T-helper 1 cell treated with Interleukin-12 subunit alpha and Interleukin-12 subunit beta and Interleukin-4 antibody, amounts not matched to agents 30 ng/mL and 1 ng/mL, for 36 hours (primary cell): Measurements from ENCODE around the gene PDE1C. TPM values are rescaled to one million over a fixed set of nuclear protein-coding genes. Genes with fewer than 3 reads are reported as not detected.

Source experiments
- intact Hi-C: fragments of 100-400 bp; cut with micrococcal nuclease; formaldehyde crosslinking; loops from one replicate; pipeline ENCODE4 v1.15.1; 2024
- total RNA-seq: library from RNA; stranded (reverse); gene quantifications from 2 replicates; pipeline ENCODE4 v1.2.3, GENCODE V29; 2022

The PDE1C gene
- total RNA-seq, 1 donor from 2014 or later: not detected

- intact Hi-C loops: no loop called here
Observed at GRCh38 chr7:31997423-31997822, 72.8 kb downstream of the PDE1C start.

GRCh38 chr7:31995134-31995533 lies 75.1 kb downstream of the PDE1C start:
- intact Hi-C loops: no loop called here

DNA sequence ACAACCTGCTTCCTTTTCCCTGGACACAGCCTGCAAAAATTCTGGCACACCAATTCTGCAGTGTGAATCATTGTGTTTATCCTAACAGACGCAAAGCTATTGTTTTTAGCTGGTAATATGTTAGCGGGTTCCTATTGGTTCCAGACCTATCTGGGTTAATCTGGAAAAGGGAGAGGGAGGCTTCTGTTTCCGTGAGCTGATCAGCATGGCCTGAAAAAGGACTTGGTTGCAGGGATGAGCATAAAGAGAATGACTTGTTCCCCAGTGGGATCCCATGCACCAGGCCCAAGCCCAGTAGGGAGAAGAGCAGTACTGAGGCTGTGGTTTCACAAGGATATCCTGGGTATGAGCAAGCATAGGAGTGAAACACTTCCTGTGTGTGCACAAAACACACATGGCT lies 78.4 kb downstream of the PDE1C start:
- intact Hi-C loops: no loop called here

DNA sequence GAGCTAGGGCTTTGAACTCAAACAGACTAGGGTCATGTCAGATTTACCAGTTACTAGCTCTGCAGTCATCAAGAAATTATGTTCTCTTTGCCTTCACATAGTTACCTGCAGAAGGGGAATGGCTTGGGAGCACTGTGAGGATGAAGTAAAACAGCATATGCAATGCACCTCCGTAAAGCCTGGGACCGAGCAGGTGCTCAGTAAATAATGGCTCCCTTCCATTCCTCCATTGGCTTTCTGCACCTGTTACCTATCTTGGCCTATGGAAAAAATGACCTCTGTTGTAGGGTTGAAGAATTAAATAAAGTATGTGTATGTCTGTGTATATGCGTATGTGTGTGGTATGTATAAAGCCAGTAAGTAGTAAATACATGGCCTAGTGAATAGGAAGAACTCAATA lies 78.8 kb downstream of the PDE1C start:
- intact Hi-C loops: no loop called here

- intact Hi-C loops: no loop called here
Observed at GRCh38 chr7:31986878-31987518, 83.2 kb downstream of the PDE1C start.

- intact Hi-C loops: no loop called here
Observed at GRCh38 chr7:31982962-31983361, 87.2 kb downstream of the PDE1C start.

- intact Hi-C loops: no loop called here
Observed at GRCh38 chr7:31981874-31982390, 88.3 kb downstream of the PDE1C start.

GRCh38 chr7:31979690-31980330 lies 90.4 kb downstream of the PDE1C start:
- intact Hi-C loops: no loop called here

DNA sequence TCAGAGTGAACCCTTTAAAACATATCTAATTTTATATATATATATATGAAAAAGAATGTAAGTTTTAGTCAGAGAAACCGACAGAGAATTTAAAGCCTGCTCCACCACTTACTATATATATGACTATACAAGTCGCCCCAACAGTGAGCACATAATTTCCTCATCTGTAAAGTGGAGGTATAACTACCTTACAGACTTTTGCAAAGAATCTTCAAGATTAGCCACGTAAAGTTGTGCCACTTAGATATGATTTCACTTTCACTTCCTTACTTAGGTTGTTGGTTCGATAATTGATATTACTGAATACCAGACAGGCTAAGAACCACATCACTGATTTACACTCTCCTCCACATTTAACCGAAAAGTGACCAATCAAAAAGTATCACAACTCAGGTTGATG lies 94.7 kb downstream of the PDE1C start:
- intact Hi-C loops: no loop called here

DNA sequence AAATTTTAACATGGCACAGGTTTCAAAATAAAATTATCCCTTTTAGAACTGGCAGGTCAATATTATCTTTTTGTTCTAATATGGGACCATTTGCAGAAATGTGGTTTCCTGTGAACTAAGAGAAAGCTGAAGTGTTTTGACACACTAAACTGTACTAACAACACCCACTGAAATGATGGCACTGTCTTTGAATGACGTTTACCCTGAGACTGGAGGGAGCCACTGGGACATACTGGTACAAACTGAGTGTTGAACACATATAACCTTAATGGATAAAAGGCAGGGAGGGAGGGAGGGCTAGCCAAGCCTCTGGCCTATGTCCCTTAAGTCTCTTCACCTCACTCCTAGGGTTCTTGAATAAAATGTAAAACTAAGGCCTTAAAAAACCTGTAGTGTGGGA lies 95.9 kb downstream of the PDE1C start:
- intact Hi-C loops: no loop called here

DNA sequence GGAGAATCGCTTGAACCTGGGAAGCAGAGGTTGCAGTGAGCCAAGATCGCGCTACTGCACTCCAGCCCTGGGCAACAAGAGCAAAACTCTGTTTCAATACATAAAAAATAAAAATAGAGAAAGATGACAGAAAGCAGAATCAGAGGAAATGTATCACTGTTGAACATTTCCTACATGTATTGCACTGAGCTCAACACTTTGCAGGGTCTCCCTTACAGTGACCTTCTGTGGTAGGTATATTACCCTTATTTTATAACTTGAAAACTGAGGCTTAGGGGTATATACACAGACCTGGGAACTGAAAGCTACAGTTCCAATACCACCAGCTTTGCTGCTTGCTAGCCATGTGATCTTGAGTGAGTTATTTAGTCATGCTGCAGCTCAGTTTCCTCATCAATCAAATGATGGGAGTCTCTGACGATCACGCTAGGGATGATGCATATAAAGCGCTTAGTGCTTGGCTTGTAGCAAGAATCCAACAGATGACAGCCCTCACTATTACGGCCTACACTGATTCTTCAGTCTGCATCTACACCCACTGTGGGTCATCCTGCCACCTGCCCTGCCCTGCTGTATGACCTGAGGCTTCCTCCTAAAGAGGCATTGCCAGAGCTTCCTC lies 99.0 kb downstream of the PDE1C start:
- intact Hi-C loops: no loop called here

- intact Hi-C loops: no loop called here
Observed at GRCh38 chr7:31970501-31970900, 99.7 kb downstream of the PDE1C start.

DNA sequence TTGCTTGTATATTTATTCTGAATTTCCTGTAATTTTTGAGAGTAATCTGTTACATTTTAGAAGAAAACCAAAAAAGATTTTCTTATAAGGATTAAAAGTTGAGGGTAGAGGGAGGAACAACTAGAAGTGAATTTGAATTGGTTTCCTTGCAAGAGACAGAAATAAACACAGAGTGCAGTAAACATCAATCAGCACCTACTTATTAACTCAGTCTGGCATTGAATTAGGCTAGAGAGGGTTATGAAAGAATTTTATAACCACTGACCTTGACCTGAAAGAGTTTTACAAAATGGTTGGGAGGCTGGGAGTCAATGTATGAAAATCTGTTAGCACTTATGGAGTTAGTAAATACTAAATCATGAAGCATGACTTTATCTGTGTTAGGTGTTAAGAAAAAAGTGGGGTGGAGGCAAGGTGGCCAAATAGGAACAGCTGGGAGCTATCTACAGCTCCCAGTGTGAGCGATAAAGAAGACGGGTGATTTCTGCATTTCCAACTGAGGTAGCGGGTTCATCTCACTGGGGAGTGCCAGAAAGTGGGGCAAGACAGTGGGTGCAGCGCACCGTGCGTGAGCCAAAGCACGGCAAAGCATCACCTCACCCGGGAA lies 106.5 kb downstream of the PDE1C start:
- intact Hi-C loops: no loop called here

- intact Hi-C loops: no loop called here
Observed at GRCh38 chr7:31962246-31962645, 108.0 kb downstream of the PDE1C start.

- intact Hi-C loops: no loop called here
Observed at GRCh38 chr7:31958226-31958625, 112.0 kb downstream of the PDE1C start.

- intact Hi-C loops: no loop called here
Observed at GRCh38 chr7:31957756-31958155, 112.5 kb downstream of the PDE1C start.

DNA sequence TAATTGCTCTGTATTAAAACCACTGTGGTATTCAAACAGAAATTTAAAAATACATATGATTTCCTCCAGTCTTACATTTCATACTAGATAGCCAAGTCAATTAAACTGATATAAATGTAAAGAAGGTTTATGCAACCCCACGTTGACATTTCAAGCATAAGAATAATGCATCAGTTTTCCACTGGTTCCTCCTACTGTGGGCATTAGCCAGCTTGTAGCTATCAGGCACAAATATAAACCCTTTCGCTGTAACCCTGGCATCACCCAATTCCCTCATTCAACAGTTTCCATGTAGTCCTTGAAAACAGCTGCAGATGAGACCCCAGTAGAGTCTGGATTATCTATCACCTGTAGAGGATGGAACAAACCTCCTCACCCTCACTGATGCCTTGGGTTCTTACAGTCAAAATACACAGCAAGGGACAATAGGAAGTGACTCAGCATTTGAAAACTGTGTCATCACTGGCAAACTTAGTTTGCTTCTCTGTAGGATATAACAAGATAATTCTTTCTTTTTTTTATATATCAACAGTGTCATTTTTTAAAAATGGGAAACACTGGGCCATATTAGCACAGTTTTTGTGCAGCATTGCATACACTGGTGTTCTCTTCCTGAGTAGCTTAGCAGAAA lies 113.0 kb downstream of the PDE1C start:
- intact Hi-C loops: no loop called here

DNA sequence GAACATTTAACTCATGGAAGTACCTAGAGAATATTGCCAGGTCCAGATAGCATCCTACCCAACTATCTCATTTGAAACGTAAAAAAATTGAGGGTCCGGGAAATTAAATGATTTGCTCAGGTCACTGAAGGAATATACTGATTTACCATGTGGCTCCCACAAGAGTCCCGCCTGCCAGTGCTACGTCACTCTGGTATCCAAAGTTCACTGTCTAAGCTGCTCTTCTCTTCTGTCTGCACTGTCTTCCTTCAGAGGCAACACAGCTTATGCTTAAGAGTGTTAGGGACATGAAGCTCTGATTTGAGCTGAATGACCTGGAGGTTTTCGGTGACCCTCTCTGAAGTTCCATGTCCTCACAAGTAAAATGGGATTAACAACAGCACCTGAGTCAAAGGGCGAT lies 114.6 kb downstream of the PDE1C start:
- intact Hi-C loops: no loop called here

DNA sequence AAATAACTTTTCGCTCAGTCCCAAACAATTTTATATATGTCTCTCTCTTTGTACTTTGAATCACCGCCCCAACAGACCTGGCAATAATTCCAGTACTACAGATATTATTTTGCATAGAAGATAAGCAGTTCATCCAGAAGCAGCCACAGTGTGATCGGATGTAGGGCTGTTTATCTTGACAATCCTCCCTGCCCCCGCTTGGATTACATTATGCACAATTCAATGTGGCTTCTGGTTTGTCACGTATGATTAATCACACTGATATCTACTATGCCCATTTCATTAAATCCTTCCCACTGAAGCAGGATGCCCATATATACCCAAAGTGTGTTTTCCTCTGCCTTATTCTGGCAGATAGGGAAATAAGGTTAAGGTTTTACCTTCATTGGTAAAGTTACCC lies 115.2 kb downstream of the PDE1C start:
- intact Hi-C loops: no loop called here

DNA sequence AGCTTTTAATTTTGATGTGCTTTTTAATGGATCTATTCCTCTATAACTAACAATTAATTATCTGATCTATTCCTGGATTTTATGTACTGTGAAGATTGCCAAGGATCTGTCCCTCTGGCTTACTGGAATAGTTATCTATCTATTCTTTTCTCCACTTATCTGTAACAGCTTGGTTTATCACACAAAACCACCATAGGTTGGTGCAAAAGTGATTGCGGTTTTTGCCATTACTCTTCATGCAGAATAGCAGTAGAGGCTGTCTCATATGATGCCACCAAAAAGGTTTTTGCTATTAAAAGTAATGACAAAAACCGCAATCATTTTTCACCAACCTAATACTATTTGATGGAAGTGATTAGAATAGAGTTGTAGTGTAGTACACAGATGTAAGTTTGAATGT lies 115.7 kb downstream of the PDE1C start:
- intact Hi-C loops: no loop called here

DNA sequence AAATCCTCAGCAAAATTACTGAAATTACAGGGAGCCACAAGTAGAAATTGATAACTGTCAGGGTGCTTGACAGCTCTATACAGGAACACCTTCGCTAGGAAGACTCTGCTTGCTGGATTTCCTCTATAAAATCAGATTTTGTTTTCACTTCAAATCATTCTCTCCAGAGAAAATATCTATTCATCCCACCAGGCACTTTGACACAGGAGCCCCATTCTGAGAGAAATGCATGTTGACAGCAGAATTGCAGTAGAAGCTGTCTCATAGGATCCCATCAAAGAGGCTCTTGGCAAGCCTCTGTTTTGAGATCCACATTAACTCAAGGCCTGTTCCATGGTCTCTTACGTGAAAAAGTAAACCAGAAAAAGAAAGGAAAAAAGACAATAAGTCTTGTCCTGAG lies 116.8 kb downstream of the PDE1C start:
- intact Hi-C loops: loop anchor here (1.0 kb wide), 1 partner anchor 32 kb away; no protein-coding TSS in a partner anchor
